Measurements from ENCODE around the gene MS4A5.
"Not testable (repeated sequence)": the region's sequence is repeated elsewhere in the genome, so short reads cannot be mapped to it uniquely, and the experiment has no call there.

The MS4A5 gene, protein sequence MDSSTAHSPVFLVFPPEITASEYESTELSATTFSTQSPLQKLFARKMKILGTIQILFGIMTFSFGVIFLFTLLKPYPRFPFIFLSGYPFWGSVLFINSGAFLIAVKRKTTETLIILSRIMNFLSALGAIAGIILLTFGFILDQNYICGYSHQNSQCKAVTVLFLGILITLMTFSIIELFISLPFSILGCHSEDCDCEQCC

DNA sequence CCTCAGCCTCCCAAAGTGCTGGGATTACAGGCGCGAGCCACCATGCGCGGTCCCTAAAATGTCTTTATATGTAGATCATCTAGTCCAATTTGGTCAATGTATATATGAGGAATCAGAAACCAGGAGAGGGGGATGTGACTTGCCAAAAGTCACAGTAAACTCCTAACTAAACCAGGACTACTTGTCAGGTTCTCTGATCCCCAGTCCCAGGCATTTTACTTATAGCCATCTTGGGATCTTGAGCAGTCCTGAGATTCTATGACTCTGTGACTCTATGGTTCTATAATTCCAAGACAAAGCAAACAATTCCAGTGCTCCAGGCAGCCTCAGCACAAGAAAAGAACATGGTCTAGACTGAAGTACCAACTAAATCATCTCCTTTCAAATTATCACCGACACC, at the start of gene MS4A5:
Gene MS4A5 (plus strand): TSS at position 301 of the 400 bp plus-strand sequence. CDS start 103 bp downstream, outside the sequence.
- no peak for DNase-seq (ENCODE audit: low read depth in 1 of 2, low spot score in 1 of 2)

DNA sequence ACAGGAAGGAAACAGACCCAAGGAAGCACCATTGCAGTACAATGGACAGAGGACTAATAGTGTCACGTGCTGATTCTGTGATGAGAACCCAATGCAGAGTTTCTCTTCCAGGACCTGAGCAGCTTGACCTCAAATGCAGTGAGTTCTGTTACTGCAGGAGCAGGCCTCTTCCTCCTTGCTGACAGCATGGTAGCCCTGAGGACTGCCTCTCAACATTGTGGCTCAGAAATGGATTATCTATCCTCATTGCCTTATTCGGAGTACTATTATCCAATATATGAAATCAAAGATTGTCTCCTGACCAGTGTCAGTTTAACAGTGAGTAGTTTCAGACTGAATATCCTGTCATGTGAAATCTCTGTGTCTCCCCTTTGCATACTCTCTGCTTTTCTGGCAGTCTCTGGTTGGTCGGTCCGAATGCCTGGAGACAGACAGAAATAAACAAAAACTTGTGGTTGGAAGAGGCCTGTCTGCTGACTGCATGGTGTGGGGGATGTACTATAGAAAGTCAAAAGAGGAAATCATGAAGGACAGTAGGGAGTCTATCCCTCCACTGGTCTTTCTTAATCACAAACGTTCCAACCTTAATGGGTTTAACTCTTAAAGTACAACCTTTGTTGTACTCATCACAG, 40.0 kb upstream of the MS4A5 start:
- no peak for DNase-seq (ENCODE audit: low read depth in 1 of 2, low spot score in 1 of 2)

DNA sequence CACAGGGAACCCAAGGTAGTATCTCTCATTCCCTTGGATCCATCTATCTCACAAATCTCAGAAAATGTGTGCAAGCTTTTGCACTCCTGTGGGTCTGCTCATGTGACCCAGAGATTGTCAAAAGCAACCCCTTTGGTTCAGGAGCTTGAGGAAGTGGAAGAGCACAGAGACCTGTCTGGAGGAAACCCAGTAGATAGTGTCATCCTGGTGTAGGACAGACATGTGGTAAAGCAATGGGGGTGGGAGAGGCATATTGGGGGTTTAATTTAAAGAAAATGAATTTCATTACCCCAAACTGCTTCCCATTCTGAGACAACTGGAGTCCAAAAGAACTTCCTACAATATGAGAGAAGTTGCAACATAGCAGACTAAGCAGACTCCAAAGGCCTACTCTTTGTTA, 39.0 kb upstream of the MS4A5 start:
- DNase-seq (ENCODE audit: low read depth in 1 of 2, low spot score in 1 of 2), result no peak

DNA sequence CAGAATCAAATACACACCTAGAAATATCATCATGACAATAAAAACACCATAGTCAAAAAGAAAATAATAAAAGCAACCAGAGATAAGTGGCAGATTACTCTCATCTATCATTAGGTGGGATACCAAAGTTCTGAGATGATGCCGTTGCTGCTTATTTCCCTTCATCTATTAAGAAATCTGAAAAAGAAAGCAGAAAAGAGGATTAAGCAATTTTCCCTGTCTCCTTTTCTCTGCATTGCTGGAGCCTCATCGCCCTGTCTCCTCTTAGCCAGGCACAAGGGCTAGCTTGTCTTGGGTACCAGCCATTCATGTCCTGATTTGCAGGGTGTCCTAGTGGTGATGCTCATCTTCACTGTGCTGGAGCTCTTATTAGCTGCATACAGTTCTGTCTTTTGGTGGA, 37.0 kb upstream of the MS4A5 start:
- no peak for DNase-seq (ENCODE audit: low read depth in 1 of 2, low spot score in 1 of 2)

DNA sequence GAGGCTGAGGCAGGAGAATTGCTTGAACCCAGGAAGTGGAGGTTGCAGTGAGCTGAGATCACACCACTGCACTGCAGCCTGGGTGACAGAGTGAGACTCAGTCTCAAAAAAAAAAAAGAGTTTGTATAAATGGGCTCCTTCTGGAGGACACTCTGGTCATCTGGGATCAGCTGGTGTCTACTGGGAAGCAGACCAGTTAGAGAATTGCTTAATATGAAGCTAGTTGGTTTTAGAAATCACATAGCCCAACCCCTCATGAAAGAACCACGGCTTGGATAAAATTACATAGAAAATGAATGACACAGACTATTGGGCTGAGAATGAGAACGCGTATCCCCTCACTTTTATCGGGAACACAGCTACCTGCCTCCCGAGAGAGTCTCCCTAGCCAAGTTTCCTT, 36.4 kb upstream of the MS4A5 start:
- no peak for DNase-seq (ENCODE audit: low read depth in 1 of 2, low spot score in 1 of 2)

DNA sequence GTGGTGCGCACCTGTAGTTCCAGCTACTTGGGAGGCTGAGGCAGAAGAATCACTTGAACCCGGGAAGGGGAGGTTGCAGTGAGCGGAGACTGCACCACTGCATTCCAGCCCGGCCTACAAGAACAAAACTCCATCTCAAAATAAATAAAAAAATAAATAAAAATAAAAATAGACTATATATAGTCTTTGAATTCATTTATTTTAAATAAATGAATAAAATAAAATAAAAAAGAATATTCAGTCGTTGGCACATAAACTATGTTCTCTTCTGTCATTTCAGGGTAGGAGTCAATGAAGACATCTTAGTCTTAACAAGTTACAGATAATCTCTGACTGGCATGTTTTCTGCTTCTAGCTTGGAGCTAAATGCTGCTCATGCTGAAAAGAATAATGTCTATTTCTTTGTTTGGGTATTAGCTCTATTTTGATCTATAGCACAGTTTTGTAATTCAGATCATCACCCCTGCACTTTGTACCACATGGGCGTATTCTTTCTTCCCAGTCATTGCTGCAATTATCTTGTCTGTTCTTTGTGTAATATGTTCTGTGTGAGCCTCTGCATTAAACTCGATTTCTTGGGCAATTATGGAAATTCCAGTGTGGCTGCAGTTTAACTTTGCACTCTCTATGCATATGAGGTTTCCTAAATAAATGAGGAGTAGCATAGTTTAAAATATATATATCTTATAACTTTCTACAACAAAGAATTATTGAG, 34.5 kb upstream of the MS4A5 start:
- no peak for DNase-seq (ENCODE audit: low read depth in 1 of 2, low spot score in 1 of 2)

DNA sequence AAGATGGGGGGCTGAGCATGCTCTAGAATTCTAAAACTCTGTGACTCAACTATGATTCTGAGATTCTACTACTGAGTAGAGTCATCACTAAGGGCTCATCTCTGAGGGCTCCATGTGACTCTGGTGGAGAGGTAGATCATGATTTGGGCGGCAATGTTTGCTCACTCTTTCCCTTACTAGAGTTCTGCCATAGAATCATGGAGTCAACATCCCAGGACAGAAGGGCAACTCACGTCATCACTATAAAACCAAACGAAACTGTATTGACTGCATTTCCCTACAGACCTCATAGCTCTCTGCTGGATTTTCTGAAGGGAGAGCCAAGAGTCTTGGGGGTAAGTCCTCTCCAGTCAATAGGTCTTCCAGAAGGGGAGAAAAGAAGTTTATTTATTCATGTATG, 33.0 kb upstream of the MS4A5 start, which contains the start of gene MS4A14:
Gene MS4A14 (plus strand): TSS at position 78 of the 400 bp plus-strand sequence. CDS start 120 bp downstream, at position 198.
- DNase-seq (ENCODE audit: low read depth in 1 of 2, low spot score in 1 of 2), result no peak

DNA sequence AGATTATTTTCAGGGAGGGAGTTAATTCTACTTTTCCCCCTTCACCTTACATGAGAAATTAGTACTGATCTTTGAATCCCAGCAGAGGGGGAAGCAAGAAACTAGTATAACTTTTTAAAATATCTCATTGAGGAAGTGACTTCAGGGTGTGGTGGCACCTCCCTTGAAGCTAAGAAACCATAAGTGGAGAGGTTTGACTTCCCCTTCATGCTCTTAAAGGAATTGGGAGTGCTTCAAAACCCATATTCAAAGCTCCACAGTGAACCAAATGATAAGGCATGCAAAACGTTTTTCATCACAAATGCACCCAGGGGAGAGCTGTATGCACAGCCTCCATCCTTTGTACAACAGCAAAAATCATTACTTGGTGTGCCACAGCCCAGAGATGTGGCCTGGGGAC, 32.6 kb upstream of the MS4A5 start:
- no peak for DNase-seq (ENCODE audit: low read depth in 1 of 2, low spot score in 1 of 2)

DNA sequence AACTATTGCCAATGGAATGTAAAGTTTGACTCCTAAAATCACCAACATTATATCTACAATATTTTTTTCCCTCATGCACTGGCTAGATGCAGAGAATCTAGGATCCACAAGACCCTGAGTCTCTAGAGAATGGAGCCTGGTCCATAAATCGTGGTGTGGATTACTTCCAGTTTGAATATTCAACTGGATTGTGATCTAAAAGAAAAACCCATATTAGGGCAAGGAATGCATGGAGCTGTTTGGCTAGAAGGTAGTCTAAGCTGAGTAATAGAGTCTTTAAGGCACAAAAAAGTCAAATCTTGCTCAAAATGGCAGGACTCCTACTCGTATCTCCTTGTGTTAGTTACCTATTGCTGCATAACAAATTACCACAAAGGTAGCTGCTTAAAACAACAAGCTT, 9.4 kb upstream of the MS4A5 start:
- DNase-seq (ENCODE audit: low read depth in 1 of 2, low spot score in 1 of 2), result no peak

DNA sequence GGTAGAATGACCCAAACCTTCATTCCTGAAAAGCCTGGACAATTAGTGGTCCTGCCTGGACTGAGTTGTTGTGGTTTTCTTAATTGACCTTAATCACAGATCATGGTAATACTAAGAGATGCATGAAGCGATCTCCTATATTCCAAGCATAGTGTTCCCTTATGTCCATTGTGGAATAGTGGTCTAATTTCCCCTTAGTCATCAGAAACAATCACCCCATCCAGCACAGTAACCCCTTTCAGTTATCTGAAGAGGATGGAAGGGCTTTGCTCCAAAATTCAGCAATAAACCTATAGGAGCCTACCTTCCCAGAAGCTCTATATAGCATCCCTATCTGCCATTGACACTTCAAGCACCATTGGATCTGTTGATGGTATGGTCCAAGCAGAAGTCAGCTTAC, 6.8 kb upstream of the MS4A5 start:
- DNase-seq (ENCODE audit: low read depth in 1 of 2, low spot score in 1 of 2), result no peak

DNA sequence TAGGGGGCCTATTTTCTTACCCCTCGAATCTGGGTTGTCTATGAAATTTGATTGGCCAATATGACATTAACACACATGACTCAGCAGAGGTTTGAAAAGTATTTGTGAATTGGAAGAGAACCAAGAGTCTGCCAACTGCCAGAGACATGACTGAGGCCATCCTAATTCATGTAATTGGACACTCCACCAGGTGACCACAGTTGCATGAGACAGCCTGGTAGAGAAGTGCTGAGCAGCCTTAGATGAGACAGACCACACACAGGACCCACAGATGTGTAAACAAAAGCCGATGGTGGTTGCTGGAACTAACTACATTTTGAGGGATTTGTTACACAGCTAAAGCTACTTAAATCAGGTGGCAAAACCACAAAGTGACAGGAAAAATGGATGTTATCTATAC, 855 bp upstream of the MS4A5 start:
- DNase-seq (ENCODE audit: low read depth in 1 of 2, low spot score in 1 of 2), result no peak

DNA sequence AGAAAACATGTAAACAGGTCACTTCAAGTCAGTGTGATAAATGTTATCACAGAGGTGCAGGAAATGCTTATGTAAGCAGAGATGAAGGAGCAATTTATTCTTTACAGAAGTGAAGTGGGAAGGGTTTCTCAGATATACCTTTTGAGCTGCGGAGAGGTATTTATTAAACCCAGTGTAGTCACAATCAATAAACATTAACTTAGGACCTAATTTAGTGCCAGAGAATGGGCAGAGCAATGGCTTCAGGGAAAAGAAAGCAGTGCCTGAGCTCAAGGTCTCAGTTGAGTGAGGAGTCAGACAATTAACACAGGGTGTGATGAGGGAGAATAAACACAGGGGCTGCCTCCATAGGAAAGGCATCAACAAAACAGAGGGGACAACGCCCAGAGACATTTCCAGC, 1.9 kb downstream of the MS4A5 start:
- DNase-seq (ENCODE audit: low read depth in 1 of 2, low spot score in 1 of 2), result no peak

DNA sequence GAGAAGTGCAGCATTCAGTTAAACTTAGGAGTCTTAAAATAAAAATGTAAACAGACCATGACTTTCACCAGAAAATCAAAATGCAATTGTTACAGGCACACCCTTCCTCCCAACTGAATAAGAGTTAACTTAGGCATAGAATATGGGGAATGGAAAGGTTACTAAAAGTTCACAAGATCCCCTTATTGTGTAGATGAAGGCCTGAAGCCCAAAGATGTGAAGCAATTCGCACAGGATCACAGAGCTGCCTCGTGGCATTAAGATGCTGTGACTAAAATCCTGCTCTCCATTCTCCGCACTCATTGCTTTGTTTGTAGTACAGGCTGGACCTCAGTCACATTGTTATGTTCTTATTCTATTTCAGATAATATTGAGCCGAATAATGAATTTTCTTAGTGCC, 4.0 kb downstream of the MS4A5 start:
- no peak for DNase-seq (ENCODE audit: low read depth in 1 of 2, low spot score in 1 of 2)

DNA sequence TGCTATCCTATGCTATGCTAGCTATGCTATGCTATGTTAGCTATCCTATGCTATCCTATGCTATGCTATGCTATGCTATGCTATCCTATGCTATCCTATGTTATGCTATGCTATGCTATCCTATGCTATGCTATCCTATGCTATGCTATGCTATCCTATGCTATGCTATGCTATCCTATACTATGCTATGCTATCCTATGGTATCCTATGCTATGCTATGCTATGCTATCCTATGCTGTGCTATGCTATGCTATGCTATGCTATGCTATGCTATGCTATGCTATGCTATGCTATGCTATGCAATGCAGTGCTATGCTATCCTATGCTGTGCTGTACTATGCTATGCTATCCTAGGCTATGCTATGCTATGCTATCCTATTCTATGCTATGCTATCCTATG, 17.7 kb downstream of the MS4A5 start:
- no peak for DNase-seq (ENCODE audit: low read depth in 1 of 2, low spot score in 1 of 2)

DNA sequence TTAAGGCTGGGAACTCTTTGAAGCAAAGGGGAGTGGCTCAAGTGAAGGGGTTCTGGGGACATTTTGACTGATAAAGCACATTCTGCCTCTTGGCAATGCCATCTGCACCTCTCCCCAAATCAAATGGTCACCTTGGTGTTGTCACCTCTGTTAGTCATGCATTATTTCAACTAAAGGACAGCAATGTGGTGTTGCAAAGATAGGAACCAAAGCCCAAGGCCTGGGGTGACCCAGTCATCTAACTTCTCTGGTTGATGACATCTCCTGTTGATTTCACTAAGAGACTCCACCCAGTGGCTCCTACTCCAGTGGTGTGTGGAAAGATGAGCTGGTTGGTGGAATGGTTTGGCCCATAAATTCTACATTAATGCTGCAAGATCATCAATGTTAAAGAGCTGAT, 18.5 kb downstream of the MS4A5 start:
- DNase-seq (ENCODE audit: low read depth in 1 of 2, low spot score in 1 of 2), result no peak

DNA sequence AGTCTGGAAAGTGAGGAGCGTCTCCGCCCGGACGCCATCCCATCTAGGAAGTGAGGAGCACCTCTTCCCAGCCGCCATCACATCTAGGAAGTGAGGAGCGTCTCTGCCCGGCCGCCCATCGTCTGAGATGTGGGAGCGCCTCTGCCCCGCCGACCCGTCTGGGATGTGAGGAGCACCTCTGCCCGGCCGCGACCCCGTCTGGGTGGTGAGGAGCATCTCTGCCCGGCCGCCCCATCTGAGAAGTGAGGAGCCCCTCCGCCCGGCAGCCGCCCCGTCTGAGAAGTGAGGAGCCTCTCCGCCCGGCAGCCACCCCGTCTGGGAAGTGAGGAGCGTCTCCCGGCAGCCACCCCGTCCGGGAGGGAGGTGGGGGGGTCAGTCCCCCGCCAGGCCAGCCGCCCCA, 21.8 kb downstream of the MS4A5 start:
- not testable (repeated sequence) for DNase-seq (ENCODE audit: low read depth in 1 of 2, low spot score in 1 of 2)

DNA sequence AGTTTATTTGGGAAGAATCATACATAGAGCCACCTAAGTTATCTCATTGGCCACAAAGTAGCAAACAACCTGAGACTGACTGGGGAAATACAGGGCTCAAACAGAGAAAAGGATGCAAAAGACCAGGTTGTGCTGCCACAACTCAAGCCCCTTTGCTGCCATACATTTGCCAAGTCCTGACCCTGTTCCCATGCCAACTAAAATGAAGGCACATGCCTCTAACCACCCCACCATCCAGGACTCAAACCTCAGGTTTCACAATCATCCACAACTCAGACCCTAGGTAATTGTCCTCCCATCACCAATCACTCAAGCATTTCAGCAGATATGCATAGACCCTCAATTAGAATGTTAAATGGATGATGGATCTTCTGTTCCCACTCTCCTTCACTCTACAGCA, 24.8 kb downstream of the MS4A5 start:
- DNase-seq (ENCODE audit: low read depth in 1 of 2, low spot score in 1 of 2), result no peak

DNA sequence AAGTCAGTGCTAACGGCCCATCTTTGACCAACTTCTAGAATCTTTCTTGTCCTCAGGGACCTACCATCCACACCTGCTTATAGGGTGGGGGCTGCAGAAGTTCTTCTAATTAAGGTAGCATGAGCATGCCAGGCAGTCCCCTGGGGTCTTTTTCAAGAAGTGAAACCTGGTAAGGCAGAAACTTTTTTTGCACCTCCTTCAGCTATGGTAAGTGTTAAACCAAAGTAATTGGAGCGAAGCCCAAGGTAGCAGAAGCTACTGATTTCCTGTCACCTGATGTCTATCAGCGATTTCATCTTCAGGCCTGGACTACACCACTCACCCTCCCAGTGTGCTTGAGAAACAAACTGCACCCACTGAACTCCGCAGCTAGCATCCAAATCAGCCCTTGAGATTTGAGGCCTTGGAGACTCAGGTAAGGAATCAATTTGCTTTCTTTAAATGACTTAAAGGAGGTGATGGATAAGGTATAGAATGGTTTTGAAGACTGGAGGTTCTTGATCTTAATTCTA, 26.2 kb downstream of the MS4A5 start, which contains the start of gene MS4A1:
Gene MS4A1 (plus strand): TSS at position 317 of the 512 bp plus-strand sequence. CDS start 6,528 bp downstream, outside the sequence.
- DNase-seq (ENCODE audit: low read depth in 1 of 2, low spot score in 1 of 2), result no peak

DNA sequence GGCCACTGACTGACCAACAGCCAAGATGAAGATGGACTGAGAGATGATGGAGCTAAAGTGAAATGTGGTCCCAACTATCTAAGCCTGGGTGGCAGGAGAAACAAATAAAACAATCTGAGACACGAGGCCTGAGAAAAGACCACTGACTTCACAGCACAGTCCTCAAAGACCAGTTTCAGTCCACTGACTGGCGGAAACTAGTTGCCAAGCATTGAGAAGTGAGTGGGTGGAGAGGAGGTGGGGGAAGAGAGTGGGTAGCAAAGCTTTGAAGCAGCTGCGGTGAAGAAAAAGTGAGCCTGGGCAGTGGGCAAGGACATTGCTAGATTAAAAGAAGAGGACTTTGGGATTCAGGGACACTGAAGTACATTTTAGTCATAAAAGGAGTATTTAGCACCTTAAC, 28.2 kb downstream of the MS4A5 start:
- no peak for DNase-seq (ENCODE audit: low read depth in 1 of 2, low spot score in 1 of 2)

DNA sequence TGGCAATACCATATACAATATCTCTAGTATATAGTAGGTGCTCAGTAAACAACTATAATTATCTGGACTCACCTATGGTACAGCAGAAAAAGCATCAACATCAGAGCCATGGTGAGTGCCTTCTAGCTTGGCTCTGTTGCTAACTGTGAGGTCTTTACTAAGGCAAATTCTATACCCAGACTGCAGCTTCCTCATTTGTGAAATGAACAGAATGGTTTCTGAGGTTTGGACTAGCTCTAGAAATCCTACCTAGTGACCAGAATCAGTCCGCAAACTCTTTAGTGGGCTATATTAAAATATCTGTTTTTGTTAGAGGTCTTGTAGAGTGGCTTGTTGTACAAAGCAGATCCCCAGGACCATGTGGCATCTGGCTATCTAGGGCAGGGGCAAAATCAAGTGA, 30.0 kb downstream of the MS4A5 start:
- no peak for DNase-seq (ENCODE audit: low read depth in 1 of 2, low spot score in 1 of 2)

DNA sequence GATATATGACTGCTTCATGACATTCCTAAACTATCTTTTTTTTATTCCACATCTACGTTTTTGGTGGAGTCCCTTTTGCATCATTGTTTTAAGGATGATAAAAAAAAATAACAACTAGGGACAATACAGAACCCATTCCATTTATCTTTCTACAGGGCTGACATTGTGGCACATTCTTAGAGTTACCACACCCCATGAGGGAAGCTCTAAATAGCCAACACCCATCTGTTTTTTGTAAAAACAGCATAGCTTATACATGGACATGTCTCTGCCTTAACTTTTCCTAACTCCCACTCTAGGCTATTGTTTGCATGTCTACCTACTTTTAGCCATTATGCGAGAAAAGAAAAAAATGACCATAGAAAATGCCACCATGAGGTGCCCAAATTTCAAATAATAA, 39.5 kb downstream of the MS4A5 start:
- DNase-seq (ENCODE audit: low read depth in 1 of 2, low spot score in 1 of 2), result no peak

DNA sequence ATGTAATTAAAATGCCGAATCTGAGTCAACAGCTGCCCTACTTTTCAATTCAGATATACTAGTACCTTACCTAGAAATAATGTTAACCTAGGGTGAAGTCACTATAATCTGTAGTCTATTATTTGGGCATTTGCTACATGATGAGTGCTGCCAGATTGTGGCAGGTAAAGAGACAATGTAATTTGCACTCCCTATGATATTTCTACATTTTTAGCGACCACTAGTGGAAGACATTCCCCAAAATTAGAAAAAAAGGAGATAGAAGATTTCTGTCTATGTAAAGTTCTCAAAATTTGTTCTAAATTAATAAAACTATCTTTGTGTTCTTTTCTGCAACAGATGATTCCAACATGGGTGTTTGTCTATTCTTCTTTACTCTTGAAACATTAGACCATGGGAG, 40.4 kb downstream of the MS4A5 start:
- DNase-seq (ENCODE audit: low read depth in 1 of 2, low spot score in 1 of 2), result no peak
